ENCODE results near the gene SPTBN1.
A peak's percentile ranks its signal among the peaks of the same experiment; 100 is the strongest.

DNA sequence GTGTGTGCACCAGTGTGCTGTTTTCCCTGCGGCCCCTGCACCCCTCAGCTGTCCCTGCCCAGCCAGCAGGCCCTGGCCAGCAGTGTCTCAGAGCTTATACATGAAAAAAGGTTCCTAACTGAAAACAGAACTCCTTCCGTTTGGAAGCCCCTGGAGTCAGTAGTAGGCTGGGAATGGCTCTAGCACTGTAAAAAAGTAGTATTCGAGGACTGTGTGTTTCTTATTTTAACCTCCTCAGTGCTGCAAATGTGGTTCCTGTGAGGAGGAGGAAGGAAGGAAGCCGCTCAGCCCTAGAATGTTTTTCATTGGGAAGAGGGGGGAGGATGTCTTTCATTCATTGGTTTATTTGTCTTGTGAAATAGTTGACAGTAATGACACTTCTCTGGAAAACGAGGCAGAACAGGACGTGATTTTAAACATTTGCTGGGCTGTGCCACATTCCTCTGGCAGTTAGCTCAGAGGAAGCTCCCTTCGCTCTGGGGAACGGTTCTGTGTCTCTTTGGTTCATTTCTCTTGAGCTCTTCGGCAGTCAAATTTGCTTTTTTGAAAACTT lies 103.5 kb downstream of the SPTBN1 start:
- TF ChIP-seq, protein P1, sequence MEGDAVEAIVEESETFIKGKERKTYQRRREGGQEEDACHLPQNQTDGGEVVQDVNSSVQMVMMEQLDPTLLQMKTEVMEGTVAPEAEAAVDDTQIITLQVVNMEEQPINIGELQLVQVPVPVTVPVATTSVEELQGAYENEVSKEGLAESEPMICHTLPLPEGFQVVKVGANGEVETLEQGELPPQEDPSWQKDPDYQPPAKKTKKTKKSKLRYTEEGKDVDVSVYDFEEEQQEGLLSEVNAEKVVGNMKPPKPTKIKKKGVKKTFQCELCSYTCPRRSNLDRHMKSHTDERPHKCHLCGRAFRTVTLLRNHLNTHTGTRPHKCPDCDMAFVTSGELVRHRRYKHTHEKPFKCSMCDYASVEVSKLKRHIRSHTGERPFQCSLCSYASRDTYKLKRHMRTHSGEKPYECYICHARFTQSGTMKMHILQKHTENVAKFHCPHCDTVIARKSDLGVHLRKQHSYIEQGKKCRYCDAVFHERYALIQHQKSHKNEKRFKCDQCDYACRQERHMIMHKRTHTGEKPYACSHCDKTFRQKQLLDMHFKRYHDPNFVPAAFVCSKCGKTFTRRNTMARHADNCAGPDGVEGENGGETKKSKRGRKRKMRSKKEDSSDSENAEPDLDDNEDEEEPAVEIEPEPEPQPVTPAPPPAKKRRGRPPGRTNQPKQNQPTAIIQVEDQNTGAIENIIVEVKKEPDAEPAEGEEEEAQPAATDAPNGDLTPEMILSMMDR (IDR thresholded peaks at IDR 0.05): no peak
- TF ChIP-seq POLR2A (IDR thresholded peaks at IDR 0.05): peak in 1 of 2 donors; percentile 60
